ENCODE measurements around the gene CCDC181.
"Not testable (repeated sequence)": the region's sequence is repeated elsewhere in the genome, so short reads cannot be mapped to it uniquely, and the experiment has no call there.

Gene CCDC181

DNA sequence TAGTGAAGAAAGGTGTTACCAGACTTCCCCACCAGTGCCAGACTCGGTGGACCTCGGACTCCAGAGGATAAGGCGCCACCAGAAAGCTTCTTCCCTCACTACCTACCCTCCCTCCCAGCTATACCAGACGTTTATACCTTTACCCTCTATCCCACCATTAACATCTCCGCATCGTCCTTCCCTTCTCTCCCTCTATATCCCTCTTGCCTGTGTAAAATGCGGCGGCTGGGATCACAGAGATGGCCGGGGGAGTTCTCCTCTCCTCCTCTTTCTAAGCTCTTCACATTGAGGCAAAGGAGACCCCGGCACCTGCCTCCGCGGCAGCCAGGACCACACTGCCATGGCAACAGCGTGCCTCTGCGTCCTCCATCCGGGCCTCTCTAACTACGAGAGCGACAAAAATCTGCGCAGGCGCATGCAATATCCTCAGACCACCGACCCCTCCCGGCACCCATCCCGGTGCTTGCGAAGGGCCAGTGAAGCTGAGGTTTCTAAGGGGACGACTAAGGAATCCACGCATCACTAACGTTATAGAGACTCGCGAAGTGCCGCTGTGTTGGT, at the start of gene CCDC181:
Gene CCDC181, minus strand, starts transcription at position 394 of the 561 bp plus-strand sequence. CDS start 2,547 bp downstream, outside the sequence.
- DNase-seq, result peak; percentile 62

DNA sequence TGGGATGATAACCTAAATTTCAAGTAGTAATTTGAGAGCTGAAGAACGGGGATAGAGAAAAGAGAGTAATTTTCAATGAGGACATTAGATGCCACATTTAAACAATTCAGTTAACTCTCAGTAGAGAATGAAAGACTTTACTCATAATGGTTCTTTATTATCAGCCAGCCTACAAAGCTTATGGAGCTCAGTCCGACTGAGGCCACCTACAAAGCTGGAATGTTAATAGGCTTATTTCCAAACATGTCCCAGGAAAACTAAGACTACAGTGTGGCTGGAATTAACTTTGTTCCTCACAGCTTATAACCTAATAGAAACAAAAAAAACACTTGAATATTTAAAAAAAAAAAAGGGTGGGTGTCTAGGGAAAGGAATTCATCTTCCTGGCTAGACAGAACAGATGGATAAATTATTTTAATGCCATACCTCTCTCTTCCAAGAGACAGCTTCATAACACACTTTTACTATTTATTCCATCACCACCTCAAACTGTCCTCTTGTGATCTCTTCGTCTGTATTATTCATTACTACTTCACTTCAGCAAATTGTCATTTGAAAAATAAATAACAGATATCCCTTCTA, 48.6 kb upstream of the CCDC181 start:
- DNase-seq, result no peak

GRCh38 chr1:169474302-169474995, 47.2 kb upstream of the CCDC181 start:
- no peak for DNase-seq

DNA sequence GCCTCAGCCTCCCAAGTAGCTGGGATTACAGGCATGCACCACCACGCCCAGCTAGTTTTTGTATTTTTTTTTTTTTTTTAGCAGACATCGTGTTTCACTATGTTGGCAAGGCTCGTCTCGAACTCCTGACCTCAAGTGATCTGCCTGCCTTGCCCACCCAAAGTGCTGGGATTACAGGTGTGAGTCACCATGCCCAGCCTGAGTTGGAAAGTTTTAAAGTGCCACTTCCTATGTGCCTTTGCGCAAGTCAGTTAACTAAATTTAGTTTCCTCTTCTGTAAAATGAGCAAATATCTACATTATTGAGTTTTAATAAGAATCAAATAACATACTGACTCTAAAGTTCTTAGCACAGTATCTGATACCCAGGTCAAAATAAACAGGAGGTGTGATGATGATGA, 46.1 kb upstream of the CCDC181 start:
- DNase-seq, result no peak

DNA sequence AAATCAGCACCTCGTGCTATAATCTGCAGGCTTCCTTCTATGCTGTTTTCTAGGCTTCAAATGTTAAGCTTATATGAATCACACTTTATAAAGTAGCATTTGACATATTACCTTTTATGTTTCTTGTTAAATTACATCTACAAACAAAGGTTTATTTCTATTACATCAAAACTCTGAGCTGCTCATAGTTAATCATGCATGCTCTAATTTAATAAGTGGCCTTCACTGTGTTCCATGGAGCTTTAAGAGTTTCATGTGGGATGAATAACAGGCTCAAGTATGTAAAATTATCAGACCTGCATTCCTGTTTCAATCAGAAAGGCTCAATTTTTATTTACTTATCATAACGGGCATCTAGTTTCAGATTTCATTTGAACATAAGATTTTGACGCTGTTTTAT, 45.5 kb upstream of the CCDC181 start:
- DNase-seq, result no peak

- no peak for DNase-seq
Measured at GRCh38 chr1:169468982-169469381, 41.7 kb upstream of the CCDC181 start.

- DNase-seq, result peak; percentile 6
Measured at GRCh38 chr1:169466259-169467230, 39.3 kb upstream of the CCDC181 start.

- DNase-seq, result no peak
Measured at GRCh38 chr1:169465281-169465680, 38.0 kb upstream of the CCDC181 start.

DNA sequence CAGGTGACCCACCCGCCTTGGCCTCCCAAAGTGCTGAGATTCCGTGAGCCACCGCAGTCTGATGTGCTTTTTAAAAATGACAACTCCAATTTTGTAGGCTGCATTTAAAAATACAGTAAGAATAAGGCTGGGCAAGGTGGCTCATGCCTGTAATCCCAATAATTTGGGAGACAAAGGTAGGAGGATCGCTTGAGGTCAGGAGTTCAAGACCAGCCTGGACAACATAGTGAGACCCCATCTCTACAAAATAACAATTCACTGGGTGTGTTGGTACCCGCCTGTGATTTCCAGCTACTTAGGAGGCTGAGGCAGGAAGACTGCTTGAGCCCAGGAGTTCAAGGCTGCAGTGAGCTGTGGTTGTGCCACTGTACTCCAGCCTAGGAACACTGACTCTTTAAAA, 35.1 kb upstream of the CCDC181 start:
- no peak for DNase-seq

- no peak for DNase-seq
Measured at GRCh38 chr1:169461390-169462000, 34.2 kb upstream of the CCDC181 start.

- no peak for DNase-seq
Measured at GRCh38 chr1:169460191-169460833, 33.0 kb upstream of the CCDC181 start.

- DNase-seq, result no peak
Measured at GRCh38 chr1:169457443-169457842, 30.2 kb upstream of the CCDC181 start.

DNA sequence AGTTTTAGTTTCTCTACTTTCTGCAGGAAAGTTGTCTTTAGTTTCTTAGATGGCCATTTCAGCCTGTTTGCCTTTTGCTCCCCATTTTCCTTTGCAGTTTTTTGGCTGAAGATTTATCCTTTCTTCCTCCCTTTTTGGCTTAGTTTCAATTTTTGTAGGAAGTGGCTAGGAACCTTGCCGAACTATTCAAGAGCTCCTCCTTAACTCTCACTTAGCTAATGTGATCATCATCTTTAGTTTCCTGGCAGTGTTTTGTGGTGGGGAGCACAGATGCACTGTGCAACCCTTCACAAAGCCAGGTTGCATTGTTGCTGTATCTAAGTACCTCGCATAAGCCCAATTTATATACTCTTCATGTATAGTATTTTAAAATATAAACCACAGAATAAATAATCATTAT, 28.8 kb upstream of the CCDC181 start:
- no peak for DNase-seq

DNA sequence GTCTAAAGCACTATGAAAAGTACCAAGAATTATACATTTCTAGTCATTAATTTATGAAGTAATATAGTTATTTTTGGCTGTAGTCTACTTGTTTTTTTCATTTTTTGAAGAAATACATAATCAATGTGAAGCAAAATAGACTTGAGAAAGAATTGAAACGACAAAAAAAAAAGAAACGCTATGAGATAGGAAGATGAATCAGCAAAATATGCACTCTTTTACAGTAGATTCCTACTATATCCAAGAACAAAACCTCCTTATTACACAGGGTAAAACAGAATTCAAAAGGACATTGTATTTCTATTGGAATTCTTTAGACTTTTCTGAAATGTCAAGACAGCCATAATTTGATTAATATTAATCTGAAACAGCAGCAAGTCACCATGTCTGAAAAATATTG, 25.6 kb upstream of the CCDC181 start:
- no peak for DNase-seq

DNA sequence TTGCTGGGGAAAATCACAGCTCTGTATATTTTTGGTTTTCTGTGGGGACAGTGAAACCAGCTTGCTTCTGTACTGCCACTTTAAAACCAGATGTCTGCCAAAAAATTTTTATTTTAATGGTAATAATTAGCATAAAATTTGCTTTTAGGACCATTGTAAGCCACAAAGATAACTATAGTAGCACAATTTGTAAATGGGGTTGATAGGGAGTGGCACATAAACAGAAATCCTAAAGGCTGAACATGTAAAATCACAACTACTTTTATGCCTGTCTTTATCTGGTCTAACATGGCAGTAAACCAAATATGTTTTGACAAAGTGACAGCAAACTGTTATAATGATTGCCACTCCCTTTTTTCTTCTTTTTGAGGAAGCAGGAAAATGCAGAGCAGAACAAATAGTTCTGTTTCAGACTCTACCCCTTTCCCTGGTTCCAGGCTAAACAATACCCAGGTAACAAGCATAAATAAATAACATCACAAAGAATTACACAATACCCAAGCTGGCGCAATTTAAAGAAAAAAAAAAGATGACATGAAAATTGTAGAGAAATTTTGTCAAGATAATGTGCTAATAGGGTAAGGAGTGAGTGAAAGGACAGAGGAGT, 24.0 kb upstream of the CCDC181 start:
- DNase-seq, result no peak

DNA sequence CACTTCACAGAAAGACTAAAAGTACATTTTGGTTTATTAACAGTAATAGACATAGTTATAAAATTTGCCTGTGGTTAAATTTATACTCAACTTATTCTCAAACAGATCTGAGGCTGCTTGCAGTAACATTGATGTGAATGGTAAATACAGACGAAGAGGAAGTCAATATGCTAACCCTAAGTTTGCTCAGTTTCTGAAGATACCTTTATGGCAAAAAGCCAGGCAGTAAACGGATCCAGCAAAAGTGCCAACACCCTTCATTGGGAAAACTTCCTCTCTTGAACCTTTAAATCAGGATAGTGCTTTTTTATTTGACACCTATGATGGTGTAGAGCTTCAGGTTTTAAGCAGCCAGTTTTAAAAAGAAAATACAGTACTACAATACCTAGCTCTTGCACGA, 16.6 kb upstream of the CCDC181 start:
- no peak for DNase-seq

DNA sequence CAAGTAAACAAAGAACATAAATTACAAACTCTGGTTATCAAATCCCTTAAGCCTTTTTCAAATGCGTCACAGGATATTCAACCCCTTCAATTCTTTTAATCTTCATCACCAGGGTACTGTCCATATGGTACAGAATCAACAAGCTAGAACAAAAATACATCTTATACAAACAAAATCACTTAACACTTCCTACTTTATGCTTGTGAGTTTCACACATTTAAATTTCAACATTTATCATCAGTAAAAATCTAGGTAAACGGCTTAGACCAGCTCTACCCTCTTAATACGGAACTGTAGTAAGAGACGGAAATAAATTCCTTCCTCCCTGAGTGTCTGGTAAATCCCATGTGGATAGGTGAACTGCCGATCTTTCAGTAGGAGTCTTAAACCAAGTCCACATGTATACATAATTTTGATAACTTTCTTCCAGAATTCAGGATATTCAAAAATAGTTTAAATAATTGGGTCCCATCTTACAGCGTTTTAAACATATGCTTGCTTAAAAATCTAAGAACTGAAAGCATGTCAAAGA, 1.0 kb downstream of the CCDC181 start:
- DNase-seq, result no peak

GRCh38 chr1:169421309-169421708, 6.0 kb downstream of the CCDC181 start:
- no peak for DNase-seq

GRCh38 chr1:169414952-169415351, 12.3 kb downstream of the CCDC181 start:
- DNase-seq, result no peak

DNA sequence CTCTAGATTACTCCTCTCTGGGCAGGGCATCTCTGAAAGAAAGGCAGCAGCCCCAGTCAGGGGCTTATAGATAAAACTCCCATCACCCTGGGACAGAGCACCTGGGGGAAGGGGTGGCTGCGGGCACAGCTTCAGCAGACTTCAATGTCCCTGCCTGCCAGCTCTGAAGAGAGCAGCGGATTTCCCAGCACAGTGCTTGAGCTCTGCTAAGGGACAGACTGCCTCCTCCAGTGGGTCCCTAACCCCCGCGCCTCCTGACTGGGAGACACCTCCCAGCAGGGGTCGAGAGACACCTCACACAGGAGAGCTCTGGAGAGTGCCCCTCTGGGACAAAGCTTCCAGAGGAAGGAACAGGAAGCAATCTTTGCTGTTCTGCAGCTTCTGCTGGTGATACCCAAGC, 18.9 kb downstream of the CCDC181 start:
- not testable (repeated sequence) for DNase-seq

DNA sequence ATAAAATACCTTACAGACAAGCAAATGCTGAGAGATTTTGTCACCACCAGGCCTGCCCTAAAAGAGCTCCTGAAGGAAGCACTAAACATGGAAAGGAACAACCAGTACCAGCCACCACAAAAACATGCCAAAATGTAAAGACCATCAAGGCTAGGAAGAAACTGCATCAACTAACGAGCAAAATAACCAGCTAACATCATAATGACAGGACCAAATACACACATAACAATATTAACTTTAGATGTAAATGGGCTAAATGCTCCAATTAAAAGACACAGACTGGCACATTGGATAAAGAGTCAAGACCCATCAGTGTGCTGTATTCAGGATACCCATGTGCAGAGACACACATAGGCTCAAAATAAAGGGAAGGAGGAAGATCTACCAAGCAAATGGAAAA, 24.7 kb downstream of the CCDC181 start:
- DNase-seq, result not testable (repeated sequence)

DNA sequence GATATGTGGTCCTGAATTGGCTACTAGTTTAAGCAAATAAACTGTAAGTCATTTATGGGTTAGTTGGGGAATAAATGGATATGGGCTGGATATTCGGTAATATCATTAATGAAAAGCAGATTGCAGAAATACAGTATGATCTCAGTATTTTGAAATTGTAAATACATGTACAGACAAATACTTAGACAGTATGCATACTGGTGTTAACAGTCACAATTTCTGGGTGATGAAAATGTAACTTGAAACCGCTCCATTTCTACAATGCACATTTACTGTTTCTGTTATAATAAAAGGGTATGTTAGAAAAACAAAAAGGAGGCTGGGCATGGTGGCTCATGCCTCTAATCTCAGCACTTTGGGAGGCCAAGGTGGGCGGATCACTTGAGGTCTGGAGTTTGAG, 31.3 kb downstream of the CCDC181 start:
- DNase-seq, result no peak

All from NCI-H748 treated with DMSO at 0.1 percent for 48 hours (cell line).